GM18507 (cell line): ENCODE data around the gene CCNK.

Source experiments
- DNase-seq: peaks from one replicate; pipeline ENCODE4 v3.0.0; 2011; ENCODE audit warnings: low read depth; ENCODE audit not compliant: insufficient read length; ENCODE audit errors: extremely low spot score
- FAIRE-seq: peaks from 2 replicates; lab custom pipeline; 2011; peaks lifted over from hg19 to GRCh38; lab: Jason Lieb, UNC

CCNK gene

GRCh38 chr14:99480917-99481744, at the start of gene CCNK:
Gene CCNK, plus strand, starts transcription at chr14:99481409. Its CDS starts 11,269 bp downstream, at chr14:99492678.
- DNase-seq, result peak; percentile 94
- peak; percentile 99 for FAIRE-seq

DNA sequence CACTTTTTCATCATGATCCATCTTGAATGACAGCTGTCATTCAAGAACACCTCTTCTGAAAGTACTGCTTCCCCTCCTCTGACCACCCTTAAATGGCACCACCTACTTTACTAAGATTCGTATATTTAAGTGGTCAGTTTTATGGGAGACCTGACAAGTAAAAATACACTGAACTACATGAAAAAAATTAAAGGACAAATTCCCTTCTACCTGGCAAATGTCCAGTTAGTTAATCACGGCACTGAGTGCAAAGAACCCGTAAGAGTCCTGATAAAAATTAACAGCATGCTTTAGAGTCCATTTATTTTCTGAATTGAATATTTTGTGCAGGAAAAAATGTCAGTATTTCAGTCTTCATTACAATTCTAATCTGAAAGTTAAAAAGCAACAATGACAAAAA, 49.2 kb upstream of the CCNK start:
- no peak for DNase-seq
- FAIRE-seq, result no peak

DNA sequence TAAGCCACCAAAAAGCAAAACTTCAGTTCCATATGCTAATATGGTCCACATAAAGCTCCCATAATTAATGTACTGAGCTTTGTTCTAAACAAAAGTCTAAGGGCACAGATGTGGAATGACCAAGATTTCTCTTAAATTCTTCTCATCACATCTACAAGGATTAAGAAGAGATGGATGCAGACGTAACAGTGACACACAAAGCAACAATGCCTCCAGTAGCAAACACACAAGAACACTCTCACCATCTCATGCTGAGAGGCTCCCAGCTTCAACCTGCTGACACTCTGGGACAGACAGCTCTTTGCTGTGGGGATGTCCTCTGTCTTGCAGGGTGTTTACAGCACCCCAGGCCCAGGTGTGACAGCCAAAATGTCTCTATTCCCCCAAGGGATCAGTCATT, 48.7 kb upstream of the CCNK start:
- FAIRE-seq, result no peak
- no peak for DNase-seq

DNA sequence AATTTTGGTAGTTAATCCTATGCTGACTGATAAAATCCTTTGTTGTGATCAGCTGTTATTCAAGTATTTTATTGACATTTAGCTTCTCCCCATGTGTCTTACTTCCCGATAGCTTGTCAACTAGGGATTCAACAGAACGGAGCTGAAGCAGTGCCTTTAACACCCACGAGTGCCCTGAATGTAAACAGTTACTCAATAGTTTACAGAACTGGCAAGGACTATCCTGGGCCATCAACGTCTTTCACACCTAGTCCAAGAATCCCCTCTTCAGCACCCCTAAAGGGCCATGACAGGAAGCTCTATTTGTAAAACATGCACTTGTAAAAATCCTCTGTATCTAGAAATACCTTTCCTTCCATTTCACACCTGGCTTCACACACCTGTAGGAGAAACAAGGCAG, 45.9 kb upstream of the CCNK start:
- DNase-seq (no peak), FAIRE-seq (no peak)

GRCh38 chr14:99436247-99437180, 44.7 kb upstream of the CCNK start:
- FAIRE-seq, result no peak
- DNase-seq, result no peak

DNA sequence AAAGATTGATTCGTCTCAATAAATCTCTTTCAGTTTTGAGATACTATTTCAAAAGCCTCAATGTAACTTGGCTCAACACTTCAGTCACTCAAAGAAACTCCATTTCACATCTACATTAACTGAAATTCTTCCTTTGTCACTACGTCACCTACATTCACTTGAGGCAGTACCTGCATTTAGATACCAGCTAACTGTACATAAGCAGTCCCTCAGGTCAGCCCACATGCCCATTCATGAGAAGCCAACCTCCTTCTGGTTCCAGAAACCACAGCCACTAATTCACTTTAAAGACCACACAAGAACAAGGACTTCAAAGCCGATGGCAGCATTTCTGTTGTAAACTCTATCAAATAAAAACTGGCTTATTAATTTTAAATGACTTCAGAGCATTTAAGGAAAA, 43.5 kb upstream of the CCNK start:
- no peak for FAIRE-seq
- DNase-seq, result no peak

GRCh38 chr14:99440278-99440677, 40.9 kb upstream of the CCNK start:
- FAIRE-seq (no peak), DNase-seq (no peak)

DNA sequence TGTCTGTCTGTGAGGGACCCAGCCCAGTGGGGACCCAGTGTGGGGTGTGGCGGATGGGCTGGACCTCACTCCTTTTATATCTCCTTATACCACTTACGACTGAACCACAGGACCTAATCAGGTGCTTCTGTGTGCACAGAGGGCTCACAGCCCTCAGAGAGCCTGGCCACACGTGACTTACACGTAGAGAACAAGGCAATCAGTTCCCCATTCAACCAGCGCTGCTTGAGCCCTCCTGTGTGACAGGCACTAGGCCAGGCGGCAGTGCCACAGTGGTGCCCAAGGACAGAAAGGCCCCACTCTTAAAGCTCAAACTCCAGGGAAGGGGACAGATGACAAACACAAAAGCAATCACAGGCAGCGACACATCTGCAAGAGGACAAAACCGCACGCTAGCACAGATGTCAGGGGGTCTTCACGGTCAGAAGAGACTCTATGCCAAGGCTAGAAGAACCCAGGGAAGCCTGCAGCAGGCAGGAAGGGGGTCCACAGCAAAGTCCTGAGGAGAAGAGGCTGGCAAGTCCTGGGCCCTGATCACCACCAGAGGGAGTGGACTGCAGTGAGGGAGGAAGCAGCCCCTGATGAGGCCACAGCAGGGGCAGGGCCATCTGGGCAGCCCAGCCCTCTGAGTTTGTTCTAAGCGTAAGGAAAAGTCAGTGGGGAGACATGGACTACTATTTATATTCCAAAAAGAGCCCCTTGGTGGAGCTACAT, 39.9 kb upstream of the CCNK start:
- DNase-seq, result no peak
- no peak for FAIRE-seq

GRCh38 chr14:99441918-99442317, 39.3 kb upstream of the CCNK start:
- FAIRE-seq (no peak), DNase-seq (no peak)

DNA sequence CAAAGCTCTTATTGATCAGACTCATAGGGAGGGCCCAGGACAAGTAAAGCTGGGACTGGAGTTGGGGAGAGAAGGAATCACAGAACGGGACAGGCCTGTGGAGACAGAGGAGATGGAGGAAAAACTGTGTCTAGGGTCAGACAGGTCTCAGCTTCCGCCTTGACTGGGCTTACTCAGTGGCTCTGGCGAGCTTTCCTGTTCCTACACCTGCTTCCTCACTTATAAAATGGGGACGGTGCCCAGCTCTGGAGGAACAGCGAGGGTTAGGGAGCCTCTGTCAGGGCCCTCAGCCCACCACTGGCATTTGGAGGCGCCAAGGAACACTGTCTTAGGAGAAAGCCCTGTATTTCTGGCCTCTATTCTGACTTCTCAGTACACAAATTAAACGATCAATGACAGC, 35.3 kb upstream of the CCNK start:
- DNase-seq (no peak), FAIRE-seq (no peak)

DNA sequence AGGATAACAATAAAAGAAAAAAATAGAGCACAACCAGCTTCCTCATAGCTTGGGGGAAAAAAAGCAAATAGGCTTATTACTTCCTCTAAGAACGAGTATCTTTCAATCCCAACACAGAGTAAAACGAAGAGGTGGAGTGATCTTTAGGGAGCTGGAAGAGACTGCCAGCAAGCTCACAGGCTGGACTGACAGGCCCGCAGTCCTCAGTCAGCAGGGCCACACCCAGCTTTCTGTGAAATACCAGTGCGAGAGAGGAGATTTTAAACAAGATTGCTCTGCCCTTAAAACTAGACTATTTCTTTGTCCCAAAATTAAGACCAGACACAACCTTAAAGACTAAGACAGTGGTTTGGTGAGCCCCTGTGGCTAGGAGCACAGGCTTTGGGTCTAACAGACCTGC, 33.5 kb upstream of the CCNK start:
- DNase-seq (no peak), FAIRE-seq (no peak)

GRCh38 chr14:99450266-99450665, 30.9 kb upstream of the CCNK start:
- DNase-seq (no peak), FAIRE-seq (no peak)

GRCh38 chr14:99451234-99451633, 30.0 kb upstream of the CCNK start:
- no peak for DNase-seq
- no peak for FAIRE-seq

GRCh38 chr14:99452968-99453367, 28.2 kb upstream of the CCNK start:
- DNase-seq, result no peak
- no peak for FAIRE-seq

GRCh38 chr14:99454246-99454645, 27.0 kb upstream of the CCNK start:
- FAIRE-seq, result no peak
- DNase-seq, result no peak

DNA sequence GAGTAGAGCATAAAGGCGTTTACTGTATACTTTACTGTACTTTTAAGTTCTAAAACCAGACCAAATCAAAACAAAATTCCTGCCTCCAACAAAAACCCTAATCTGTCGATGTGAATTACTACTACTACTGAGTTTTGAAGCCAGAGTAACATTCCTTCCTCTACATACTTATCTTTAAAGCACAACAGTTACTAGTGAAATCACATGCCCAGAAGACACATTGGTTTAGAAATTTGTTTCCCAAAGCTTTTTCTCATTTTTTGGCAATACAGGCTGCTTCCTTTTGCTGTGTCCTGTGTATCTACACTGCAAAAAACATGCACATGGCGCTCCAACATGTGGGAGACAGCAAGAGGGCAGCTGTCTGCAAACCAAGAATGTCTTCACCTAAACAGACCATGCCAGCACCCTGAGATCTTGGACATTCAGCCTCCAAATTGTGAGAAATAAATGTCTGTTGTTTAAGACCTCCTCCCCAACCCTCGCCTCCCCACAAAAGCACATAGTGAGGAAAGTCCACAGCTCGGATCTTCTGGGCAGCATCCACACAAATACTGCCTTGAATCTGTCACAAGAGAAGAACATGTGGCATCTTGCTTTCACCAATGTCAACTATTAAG, 21.6 kb upstream of the CCNK start:
- FAIRE-seq (no peak), DNase-seq (no peak)

DNA sequence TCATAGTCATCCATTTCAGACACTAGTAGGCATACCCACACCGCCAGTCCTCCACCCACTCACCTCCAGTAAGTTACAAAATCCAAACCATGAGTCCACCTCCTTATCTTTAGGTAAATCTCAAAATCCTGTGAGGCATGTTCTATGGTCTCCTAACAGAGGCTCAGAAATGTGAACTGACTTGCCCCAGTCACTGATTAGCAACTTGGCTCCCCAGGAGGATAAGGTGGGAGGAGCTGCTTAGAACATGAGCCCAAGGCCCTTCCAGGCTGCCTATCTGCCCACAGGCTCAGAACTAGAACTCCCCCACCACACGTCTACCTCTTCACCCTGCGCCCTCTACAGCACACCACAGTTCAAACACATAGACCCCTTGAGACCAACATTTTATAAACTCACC, 20.4 kb upstream of the CCNK start:
- FAIRE-seq (no peak), DNase-seq (no peak)

DNA sequence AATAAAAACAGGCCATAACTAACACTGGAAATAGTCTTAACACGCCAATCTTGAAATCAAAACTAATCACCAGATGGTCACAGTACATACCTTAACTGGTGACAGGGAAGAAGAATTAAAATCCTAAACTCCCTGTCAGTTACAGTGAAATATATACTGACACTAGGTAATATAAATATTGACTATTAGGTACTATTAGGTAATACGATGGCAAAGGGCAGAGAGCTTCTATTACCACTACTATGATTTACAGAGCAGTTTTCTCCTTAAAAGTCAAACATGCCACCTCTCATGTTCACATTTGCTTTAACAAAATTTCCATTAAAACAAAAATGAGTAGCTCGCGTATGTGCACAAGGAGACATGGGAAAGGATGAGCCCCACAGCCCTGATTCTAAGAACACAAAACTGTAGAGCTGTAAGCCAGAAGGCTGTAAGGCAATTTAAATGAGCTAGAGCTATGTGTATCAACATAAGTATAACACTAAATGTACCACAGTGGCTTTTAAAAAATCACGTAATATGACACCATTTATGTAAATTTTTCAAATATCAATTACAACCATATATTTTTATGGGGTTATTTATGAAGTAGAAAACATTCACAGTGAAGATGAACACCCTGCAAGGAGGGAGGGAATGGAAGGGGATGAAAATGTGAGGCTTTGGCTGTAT, 19.7 kb upstream of the CCNK start:
- no peak for DNase-seq
- FAIRE-seq, result no peak

GRCh38 chr14:99462210-99462609, 19.0 kb upstream of the CCNK start:
- DNase-seq, result no peak
- FAIRE-seq, result no peak
